C4-2B (cell line): ENCODE measurements around the gene CCDC88C.

Source experiments
- H3K27ac ChIP-seq: fragments of 450-650 bp; 2 replicates; pipeline ENCODE4 v1.5.1; 2017
- CTCF ChIP-seq: fragments of 450-650 bp; conservative IDR thresholded peaks from 2 replicates; pipeline ENCODE4 v1.5.1; 2017; ENCODE audit warnings: mild to moderate bottlenecking
- ZFX ChIP-seq: fragments of 450-650 bp; IDR thresholded peaks from 2 replicates; pipeline ENCODE4 v1.6.1; 2017

The CCDC88C gene

GRCh38 chr14:91263329-91263728 is 154.3 kb downstream of the CCDC88C start:
- TF ChIP-seq ZFX (no peak), CTCF (no peak)
- H3K27ac ChIP-seq = no peak overlapping the region

- TF ChIP-seq ZFX (no peak), CTCF (no peak)
- H3K27ac ChIP-seq = no peak overlapping the region
Observed at GRCh38 chr14:91261986-91262549, 155.6 kb downstream of the CCDC88C start.

GRCh38 chr14:91261115-91261514 is 156.5 kb downstream of the CCDC88C start:
- H3K27ac ChIP-seq = no peak overlapping the region
- no peak for TF ChIP-seq ZFX
- no peak for TF ChIP-seq CTCF

GRCh38 chr14:91258876-91259275 is 158.7 kb downstream of the CCDC88C start:
- TF ChIP-seq ZFX = no peak
- TF ChIP-seq CTCF = no peak
- no peak overlapping the region for H3K27ac ChIP-seq

- TF ChIP-seq ZFX (no peak), CTCF (no peak)
- no peak overlapping the region for H3K27ac ChIP-seq
Observed at GRCh38 chr14:91258011-91258618, 159.5 kb downstream of the CCDC88C start.

GRCh38 chr14:91257328-91258010 is 160.2 kb downstream of the CCDC88C start:
- no peak overlapping the region for H3K27ac ChIP-seq

More at GRCh38 chr14:91257328-91258010, 160.2 kb downstream of the CCDC88C start:
- TF ChIP-seq CTCF (no peak), ZFX (no peak)
